HL-60/S4 treated with phorbol 12-myristate 13-acetate at 8.2 ng/mL for 4 days and 3 days (cell line): Measurements from ENCODE around the gene GLRX3.

Experiments
- in situ Hi-C: fragments of 300-500 bp; cut with MboI; formaldehyde crosslinking; loops from 2 replicates; pipeline ENCODE4 v1.15.0; 2022; ENCODE audit warnings: low sequenced_read_pairs

Gene GLRX3

DNA sequence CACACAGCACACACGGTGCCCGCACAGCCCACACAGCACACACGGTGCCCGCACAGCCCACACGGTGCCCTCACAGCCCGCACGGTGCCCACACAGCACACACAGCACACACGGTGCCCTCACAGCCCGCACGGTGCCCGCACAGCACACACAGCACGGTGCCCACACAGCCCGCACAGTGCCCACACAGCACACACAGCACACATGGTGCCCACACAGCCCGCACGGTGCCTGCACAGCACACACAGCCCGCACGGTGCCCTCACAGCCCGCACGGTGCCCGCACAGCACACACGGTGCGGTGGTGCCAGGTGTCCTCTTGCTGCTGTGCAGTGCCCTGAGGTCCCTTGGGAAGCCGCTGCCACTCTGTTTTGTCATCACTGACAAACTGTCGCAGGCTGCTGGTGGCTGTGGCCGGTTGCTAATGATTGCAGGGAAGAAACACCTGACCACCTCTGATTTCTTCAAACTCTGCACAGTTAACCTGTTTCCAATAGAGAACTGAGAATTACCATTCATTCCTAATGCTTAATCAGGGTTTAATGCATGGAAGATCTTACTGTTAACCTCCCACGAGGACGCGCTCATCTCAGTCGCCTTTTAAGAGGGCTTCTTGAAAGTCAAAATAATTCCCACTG lies 66.9 kb downstream of the GLRX3 start:
- in situ Hi-C loops = no loop called here

- in situ Hi-C loops = no loop called here
Observed at GRCh38 chr10:130203626-130204025, 67.4 kb downstream of the GLRX3 start.

DNA sequence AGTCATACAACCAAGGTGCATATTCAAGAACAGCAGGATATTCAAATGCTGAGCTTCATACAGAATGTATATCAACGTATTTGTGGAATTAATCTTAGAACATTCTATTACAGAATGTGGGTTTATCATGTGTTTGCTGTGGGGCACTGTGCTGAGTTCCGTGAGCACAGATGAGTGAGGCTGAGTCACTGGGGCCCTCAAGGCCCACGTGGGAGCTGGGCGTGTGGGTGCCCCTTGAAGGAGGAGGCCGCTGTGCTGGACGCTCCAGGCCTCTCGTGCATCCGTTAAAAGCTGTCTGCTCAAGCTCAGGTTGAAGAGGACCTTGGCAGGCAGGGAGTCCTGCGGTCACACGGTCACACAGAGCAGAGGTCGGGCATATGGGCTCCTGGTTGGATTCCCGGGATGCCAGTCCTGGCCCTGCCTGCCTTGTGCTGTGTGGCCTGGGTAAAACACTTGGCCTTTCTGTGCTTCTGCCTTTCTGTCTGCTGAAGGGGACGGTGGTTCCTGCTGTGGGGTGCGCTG lies 70.1 kb downstream of the GLRX3 start:
- in situ Hi-C loops = no loop called here

DNA sequence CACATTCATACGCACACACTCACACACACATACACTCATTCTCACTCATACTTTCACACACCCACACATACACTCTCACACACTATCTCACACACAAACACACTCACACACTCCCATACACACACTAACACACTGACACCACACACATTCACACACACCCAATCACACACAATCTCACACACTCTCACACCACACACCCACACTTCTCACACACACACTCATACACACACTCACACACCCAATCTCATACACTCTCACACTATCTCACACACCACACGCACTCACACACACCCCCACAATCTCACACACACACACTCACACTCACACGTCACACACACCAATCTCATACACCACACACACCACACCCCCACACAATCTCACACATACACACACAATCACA lies 71.0 kb downstream of the GLRX3 start:
- in situ Hi-C loops = no loop called here

- in situ Hi-C loops = no loop called here
Observed at GRCh38 chr10:130208807-130209206, 72.6 kb downstream of the GLRX3 start.

DNA sequence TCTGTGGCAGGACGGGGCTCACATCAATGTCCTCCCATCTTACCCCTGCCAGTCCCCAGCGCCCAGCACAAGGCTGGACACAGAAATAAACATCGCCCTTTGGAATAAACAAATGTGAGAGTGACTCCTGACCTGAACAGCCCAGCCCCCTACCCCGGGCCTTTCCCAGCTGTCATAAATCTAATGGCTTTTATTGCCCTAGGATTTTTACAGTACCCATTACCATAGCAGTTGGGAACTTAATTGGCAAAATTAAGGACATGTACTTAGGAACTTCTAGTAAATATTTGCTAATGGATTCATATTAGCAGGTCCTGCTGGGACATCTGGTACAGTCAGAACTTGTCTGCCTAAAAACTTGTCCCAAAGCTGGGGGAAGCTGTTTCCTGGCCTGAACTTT lies 76.6 kb downstream of the GLRX3 start:
- in situ Hi-C loops = no loop called here

GRCh38 chr10:130213286-130214080 lies 77.3 kb downstream of the GLRX3 start:
- in situ Hi-C loops = no loop called here

DNA sequence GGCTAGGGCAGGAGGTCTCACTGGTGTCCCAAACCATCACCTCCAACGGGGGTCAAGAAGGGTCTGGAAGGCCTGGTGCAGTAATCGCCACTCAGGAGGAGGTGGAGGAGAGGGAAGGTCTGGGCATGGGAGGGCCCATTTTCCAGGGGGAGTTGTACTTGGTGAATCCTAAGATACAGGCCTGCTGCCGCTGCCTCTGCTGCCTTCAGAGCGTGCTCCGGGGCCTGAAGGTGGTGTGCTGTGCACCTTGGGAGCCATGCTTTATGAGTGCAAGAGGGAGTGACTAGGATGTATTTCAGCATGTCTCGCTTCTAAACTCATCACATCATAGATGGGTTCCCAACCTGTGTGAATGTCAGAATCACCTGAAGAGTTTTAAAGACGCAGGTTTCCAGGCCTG lies 78.2 kb downstream of the GLRX3 start:
- in situ Hi-C loops = no loop called here

DNA sequence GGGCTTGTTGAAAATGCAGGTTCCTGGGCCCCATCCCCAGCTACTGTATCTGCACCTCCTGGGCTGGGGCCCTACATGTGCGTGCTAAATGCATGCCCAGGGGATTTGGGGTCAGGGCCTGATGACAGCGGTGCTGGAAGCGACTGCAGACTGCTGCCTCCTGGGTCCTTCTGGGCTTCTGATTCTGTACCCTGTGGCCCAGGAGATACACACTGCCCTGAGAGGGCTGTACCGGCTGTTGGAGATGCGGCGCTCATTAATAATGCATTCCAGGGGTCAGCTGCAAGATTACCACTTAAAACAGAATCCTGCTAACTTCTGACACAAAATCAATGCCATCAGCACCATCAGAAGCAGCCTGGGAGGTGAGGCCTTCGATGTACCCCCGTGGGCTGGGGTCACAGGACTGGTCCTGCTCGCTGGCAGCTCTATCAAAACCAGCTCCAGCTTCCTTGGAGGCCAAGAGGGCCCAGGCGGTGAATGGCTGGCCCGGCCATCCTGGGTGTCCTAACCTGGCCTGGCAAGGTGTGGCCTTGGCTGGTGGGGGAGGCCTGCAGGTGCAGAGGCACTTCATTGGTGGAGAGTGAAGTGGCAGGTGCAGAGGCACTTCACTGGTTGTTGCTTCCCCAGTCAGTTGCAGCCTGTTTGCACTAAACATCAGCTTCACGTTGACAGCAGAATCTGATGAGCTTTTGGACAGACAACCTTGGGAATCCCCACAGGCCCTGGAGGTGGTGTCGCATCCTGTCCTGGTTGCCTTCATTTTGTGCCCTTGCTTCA lies 79.2 kb downstream of the GLRX3 start:
- in situ Hi-C loops = no loop called here

DNA sequence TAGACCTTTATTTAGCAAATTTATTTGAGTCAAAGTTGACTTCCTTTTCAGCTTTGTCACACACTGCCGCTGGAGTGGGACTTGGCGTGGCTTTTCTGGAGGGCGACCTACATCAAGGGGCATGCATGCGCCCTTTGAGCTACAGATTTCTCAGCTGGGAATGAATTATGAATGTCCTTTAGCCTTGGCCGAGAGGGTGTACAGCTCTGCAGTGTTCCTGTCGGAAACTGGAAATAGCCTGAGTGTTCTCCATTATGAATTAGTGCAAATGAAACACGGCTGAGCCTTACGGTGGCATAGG lies 79.7 kb downstream of the GLRX3 start:
- in situ Hi-C loops = no loop called here

GRCh38 chr10:130218181-130218641 lies 82.0 kb downstream of the GLRX3 start:
- in situ Hi-C loops = no loop called here

GRCh38 chr10:130218936-130219335 lies 82.7 kb downstream of the GLRX3 start:
- in situ Hi-C loops = no loop called here

- in situ Hi-C loops = no loop called here
Observed at GRCh38 chr10:130220251-130221185, 84.3 kb downstream of the GLRX3 start.

GRCh38 chr10:130221456-130222375 lies 85.5 kb downstream of the GLRX3 start:
- in situ Hi-C loops = no loop called here

DNA sequence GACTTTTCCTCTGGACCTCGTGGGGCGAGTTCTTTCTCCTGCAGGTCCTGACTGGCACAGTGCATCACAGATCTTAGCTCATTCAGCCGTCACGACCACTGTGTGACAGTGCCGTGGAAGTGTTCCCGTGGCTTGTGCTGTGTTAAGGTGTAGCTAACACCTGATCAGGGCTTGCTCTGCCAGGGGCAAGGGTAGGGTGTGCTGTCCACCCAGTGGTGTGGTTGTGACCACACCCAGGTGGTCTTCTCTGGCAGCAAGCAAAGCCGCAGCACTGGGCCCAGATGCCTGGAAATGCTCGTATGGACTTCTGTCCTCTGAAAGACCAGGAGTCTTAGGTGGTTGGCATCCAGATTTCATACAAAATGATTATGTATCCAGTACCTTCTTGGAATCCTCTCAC lies 86.2 kb downstream of the GLRX3 start:
- in situ Hi-C loops = no loop called here

DNA sequence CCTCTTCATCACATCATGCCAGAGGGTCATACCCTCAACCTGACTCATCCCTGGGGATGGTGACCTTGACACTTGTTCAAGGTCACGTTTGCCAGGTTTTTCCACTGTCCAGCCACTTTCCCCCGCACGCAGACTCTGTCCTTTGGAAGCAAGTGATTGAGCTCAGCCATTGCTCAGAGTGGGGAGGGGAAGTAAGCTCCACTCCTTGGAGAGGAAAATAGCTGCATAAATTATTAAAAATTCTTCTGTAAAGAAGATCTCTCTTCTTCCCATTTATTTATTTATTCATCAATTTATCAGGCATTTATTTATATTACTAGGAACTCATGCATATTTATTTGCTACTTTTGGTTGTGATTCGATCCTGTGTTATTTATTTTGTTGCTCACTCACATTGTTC lies 88.0 kb downstream of the GLRX3 start:
- in situ Hi-C loops = no loop called here

GRCh38 chr10:130226012-130226411 lies 89.8 kb downstream of the GLRX3 start:
- in situ Hi-C loops = no loop called here

GRCh38 chr10:130227883-130228282 lies 91.7 kb downstream of the GLRX3 start:
- in situ Hi-C loops = no loop called here
